Mucosa of stomach (tissue), 1 donor: Measurements from ENCODE around the gene ADCY3.

ENCODE experiments used
- H3K27me3 ChIP-seq: one replicate; pipeline ENCODE4 v1.7.0; 2013; ENCODE audit warnings: mild to moderate bottlenecking, low read length; ENCODE audit not compliant: control insufficient read depth, insufficient read depth
- H3K36me3 ChIP-seq: one replicate; pipeline ENCODE4 v1.7.0; 2013; ENCODE audit warnings: low read length; ENCODE audit not compliant: control insufficient read depth, insufficient read depth
- H3K4me1 ChIP-seq: one replicate; pipeline ENCODE4 v1.7.0; 2013; ENCODE audit warnings: mild to moderate bottlenecking, low read length; ENCODE audit not compliant: control insufficient read depth, insufficient read depth
- H3K4me3 ChIP-seq: one replicate; pipeline ENCODE4 v1.7.0; 2013; ENCODE audit warnings: low read length
- H3K9ac ChIP-seq: one replicate; pipeline ENCODE4 v1.7.0; 2013; ENCODE audit warnings: mild to moderate bottlenecking, low read length, moderate library complexity
- H3K9me3 ChIP-seq: one replicate; pipeline ENCODE4 v1.7.0; 2013; ENCODE audit warnings: mild to moderate bottlenecking, low read length, moderate library complexity; ENCODE audit not compliant: control insufficient read depth
- donor health status: Pancreatic carcinoma.

Gene ADCY3

DNA sequence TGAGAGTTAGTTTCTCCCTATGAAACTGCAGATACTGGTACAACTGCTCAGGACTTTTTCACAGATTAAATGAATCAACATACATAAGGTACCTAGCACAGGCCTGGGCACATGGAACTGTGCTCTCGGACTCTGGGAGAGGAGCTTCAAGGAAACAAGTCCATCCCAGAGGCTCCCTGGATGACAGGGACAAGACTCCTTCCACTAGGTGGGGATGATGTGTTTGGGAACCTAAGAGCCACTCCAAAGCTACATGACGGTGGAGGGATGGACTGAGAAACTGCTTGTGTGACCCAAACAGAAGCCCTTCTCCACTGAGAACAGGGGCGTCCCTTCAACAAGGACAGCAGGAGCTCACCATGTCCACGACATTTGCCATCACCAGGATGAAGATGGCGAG lies 89.7 kb downstream of the ADCY3 start:
- Histone ChIP-seq H3K4me3 (no peak overlapping the region), H3K4me1 (peaks cover 15% of the 10 kb centered on the region), H3K36me3 (no peaks in the 10 kb centered on the region), H3K9me3 (no peaks in the 10 kb centered on the region), H3K9ac (no peak overlapping the region), H3K27me3 (no peaks in the 10 kb centered on the region)

DNA sequence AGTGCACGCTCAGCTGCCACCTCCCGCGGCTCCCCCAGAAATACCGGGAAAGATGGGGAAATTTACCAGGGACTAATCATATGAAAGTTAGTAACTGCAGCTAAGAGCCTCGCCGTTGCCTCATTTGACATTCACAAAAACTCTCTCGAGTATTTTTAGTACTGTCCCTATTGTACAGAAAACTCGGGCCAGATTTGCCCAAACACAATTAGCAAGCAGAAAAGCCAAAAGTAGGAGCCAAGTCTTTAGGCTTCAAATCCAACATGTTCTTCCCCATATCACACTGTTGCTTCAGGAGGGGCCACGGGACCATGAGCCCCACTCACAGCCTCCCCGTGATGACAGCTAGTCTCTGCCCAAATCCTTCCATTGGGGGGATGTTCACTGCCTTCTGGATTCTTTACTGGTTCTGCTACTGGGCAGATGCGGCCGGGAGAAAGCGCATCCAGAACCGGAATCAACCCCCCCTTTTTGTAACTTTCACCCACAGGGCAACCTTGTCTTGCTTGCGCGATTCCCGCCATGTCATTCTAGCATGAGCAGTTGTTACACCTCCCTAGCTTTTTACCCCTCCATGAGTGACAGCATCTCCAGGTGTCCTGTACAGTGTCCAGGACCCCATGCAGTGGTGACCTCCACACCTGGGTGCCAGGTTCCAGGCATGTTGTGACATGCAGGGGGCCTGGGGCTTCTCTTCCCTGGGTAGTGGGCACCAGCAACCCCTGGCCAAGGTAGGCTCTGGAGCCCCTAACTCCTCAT lies 91.6 kb downstream of the ADCY3 start:
- H3K36me3 ChIP-seq: no peaks in the 10 kb centered on the region
- peaks cover 15% of the 10 kb centered on the region for H3K4me1 ChIP-seq
- H3K9ac ChIP-seq: no peak overlapping the region
- no peak overlapping the region for H3K4me3 ChIP-seq
- H3K9me3 ChIP-seq: no peaks in the 10 kb centered on the region
- H3K27me3 ChIP-seq: no peaks in the 10 kb centered on the region

DNA sequence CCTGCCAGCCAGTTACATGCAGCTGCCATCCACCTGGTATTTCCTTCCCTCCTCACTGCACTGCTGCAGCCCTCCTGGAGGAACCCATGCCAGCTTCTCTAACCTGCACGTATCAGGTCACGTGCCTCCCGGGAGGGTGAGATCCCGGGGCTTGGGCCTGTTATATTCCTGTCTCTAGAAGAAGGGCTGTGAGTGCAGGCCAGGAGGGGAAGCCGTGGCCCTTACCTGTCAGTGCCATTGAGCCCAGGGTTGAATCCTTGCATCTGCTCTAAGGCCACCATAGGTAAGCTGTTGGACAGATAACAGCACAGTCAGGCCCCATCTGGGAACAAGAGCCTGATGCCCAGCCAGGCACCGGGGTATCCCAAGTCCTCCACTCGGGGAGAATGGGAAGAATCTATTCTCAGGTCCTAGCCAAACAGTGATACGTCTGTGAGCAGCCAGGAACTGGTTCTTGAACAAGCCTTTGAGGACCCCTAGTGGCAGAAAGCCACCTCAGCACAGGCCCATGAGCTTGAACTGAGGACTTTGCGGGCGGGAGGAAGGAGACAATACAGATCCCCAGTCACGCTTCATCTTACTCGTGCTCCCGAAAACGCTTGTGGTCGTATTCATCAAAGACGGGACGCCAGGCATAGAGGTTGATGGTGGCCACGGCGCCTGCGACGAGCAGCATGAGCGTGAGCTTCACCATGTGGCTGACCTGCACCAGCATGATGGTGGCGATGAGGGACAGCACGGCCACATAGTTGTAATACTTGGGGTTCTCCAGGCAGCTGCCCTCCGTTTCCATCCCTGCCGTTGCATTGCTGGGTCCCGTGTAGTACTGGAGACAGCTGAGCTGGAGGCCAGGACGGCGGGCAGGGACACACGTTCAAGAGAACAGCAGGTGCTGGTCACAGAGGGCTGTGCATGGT lies 92.5 kb downstream of the ADCY3 start:
- Histone ChIP-seq H3K9ac (peak overlapping the region; percentile 37), H3K27me3 (no peaks in the 10 kb centered on the region), H3K4me3 (no peak overlapping the region), H3K4me1 (peaks cover 15% of the 10 kb centered on the region), H3K36me3 (no peaks in the 10 kb centered on the region), H3K9me3 (no peaks in the 10 kb centered on the region)

DNA sequence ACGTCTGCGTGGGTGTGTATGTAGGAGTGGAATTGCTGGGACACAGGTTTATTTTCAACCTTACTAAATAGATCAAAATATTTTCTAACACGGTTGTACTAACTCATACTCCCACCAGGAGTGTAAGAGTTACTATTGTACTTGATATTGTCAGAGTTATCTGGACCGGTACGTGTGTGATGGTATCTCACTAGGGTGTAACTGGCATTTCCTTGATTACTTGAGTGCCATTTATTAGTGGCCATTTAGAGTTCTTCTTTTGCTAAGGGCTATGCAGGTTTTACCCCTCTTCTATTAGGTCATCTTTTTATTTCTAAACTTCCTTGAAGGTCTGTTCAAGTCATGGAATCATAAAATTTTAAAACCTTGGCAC lies 93.3 kb downstream of the ADCY3 start:
- Histone ChIP-seq H3K36me3 (no peaks in the 10 kb centered on the region), H3K4me1 (peaks cover 15% of the 10 kb centered on the region), H3K9me3 (no peaks in the 10 kb centered on the region), H3K27me3 (no peaks in the 10 kb centered on the region), H3K9ac (no peak overlapping the region), H3K4me3 (no peak overlapping the region)

DNA sequence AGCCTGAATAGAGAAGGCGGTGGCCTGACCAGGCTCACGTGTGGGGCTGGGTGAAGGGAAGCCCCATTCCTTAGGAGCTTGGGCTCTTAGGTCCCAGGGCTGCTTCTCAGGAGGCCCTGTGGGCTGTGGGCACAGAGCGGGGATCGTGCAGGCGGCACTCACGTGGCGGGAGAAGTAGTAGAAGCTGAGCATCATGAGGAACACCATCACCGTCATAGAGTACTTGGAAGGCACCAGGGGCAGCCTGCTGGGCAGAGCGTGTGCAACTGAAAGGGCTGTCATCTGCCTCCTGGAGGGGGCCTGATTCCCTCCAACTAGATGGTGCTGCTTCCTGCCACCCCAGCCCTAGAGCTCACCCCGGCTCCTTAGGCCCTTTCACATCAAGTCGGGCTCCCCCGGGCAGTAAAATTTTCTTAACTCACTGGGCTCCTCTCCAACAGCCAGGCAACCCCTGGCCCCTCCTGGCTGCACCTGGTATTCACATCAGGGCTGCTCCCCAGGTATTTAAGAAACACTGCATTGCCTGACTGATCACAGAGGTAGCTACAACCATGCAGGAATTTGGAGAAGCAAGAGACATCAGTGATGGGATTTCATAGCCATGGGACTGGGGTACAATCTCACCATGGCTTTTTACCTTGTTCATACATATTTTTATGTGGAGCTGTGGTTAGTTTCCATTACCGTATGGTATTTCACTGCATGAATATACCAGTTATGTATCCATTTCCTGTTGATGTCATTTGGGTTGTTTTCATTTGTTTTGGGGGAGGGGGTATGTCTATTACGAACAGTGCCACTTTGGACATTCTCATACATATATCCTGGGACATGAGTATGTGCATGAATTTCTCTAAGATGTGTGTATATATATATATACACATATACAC lies 93.9 kb downstream of the ADCY3 start:
- no peaks in the 10 kb centered on the region for H3K36me3 ChIP-seq
- H3K27me3 ChIP-seq: no peaks in the 10 kb centered on the region
- no peaks in the 10 kb centered on the region for H3K9me3 ChIP-seq
- H3K4me1 ChIP-seq: peaks cover 15% of the 10 kb centered on the region
- H3K4me3 ChIP-seq: no peak overlapping the region
- H3K9ac ChIP-seq: no peak overlapping the region

DNA sequence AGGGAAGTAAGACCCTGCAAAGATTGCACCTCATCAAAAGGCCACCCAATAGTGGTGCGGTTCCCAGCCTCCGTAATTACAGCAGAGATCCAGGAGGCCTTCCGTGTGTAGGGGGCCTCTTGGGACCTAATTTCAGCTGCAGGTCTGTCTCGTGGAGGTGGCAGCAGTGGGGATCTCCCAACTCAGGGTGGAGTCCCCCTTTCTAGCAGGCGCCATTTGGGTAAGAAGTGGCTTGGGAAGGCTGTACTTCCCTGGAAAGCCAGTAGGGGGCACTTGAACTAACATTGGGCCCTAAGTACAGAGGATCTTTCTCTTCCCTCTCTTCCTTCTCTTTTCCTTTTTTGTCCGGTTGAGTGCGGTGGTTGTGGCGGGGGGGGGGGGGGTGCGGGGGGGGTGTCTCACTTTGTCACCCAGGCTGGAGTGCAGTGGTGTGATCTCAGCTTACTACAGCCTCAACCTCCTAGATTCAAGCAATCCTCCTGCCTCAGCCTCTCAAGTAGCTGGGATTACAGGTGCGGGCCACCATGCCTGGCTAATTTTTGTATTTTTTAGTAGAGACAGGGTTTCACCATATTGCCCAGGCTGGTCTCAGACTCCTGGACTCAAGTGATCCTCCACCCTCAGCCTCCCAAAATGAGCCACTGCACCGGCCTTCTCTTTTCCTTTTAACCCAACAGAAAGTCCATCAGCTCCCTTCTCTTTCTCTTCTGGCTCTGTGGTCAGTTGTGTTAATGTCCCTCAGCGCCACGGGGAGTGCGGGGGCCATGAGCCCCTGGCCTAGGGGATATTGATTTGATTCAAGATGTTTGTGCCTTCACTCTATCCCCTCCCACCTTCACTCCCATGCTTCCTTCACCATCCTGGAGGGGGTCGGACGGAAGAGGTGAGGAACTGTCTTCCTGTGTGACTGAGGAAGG lies 94.8 kb downstream of the ADCY3 start:
- H3K4me3 ChIP-seq: no peak overlapping the region
- H3K36me3 ChIP-seq: no peaks in the 10 kb centered on the region
- H3K27me3 ChIP-seq: no peaks in the 10 kb centered on the region
- no peak overlapping the region for H3K9ac ChIP-seq
- peaks cover 15% of the 10 kb centered on the region for H3K4me1 ChIP-seq
- no peaks in the 10 kb centered on the region for H3K9me3 ChIP-seq

DNA sequence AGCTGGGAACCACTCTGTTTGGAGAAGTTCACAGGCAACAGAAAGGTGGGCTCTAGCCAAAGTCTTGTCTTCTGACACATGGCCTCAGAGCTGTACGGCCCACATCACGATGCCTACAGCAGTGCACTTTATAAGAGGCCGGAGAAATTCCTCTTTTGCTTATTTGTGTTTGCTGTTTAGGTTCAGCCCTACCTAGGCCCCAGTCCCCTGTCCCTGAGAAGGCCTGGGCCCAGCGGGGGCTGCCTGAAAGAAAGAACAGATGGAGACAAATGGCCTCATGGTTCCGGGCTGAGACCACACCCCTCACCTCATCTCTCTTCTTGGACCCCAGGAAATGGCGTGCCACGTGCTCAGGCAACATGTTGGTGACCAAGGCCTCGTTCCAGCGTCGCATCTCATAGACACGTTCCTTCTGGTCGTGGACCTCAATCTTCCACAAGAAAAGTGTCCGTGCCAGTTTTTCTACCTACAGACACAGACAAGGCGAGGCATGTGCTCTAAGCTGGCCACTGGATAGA lies 95.9 kb downstream of the ADCY3 start:
- Histone ChIP-seq H3K27me3 (no peaks in the 10 kb centered on the region), H3K4me1 (peaks cover 15% of the 10 kb centered on the region), H3K9me3 (no peaks in the 10 kb centered on the region), H3K4me3 (no peak overlapping the region), H3K36me3 (peaks cover 6% of the 10 kb centered on the region), H3K9ac (no peak overlapping the region)

DNA sequence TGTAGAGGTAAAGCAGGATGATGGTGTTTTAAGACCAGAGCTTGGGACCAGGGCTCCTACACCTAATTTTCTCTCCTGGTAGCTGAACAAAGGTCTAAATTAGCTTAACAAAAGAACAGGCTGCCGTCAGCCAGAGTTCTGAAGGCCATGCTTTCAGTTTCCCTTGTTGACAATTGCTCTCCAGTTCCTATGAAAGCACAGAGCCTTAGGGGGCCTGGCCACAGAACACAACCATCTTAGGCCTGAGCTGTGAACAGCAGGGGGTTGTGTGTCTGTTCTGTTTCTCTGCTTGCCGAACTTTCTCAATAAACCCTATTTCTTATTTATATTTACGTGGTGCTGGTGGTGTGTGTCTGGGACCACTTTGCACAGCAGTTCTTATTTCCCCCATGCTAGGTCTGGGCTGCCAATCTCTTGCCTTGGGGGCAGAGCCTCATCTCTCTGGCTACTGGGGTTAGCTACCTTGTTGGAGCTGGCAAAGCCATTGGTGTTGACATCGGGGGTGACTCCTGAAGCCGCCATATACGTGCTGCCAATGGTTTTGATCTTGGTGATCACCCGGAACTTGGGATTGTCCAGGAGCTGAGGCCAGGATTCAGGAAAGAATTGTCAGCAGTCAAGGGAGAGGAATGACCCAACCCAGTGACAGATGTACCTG lies 97.9 kb downstream of the ADCY3 start:
- Histone ChIP-seq H3K9ac (no peak overlapping the region), H3K9me3 (no peaks in the 10 kb centered on the region), H3K4me3 (no peak overlapping the region), H3K27me3 (no peaks in the 10 kb centered on the region), H3K36me3 (peaks cover 6% of the 10 kb centered on the region), H3K4me1 (peaks cover 11% of the 10 kb centered on the region)

DNA sequence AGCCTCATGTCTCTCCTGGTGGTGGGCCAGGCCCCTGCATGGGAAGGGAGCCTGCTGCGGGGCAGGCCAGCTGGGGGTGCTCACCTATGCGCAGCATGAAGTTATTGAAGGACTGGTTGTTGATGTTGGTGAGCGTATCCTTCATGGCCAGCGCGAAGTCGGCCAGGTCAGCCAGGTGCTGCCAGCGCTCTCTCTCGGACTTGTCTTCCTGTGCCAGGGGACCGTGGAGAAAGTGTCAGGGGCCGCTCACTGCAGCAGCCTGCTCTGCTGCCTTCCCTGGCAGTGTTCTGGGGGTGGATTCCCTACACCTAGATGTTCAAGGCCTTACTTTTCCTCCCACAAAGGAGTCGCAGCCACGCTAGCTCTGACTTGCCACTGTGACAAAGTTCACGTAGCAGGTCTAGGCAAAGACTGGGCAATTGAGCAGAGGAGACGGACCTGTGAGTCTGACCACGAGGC lies 98.6 kb downstream of the ADCY3 start:
- Histone ChIP-seq H3K9me3 (no peaks in the 10 kb centered on the region), H3K4me3 (no peak overlapping the region), H3K4me1 (peaks cover 4% of the 10 kb centered on the region), H3K27me3 (no peaks in the 10 kb centered on the region), H3K9ac (no peak overlapping the region), H3K36me3 (peaks cover 6% of the 10 kb centered on the region)

DNA sequence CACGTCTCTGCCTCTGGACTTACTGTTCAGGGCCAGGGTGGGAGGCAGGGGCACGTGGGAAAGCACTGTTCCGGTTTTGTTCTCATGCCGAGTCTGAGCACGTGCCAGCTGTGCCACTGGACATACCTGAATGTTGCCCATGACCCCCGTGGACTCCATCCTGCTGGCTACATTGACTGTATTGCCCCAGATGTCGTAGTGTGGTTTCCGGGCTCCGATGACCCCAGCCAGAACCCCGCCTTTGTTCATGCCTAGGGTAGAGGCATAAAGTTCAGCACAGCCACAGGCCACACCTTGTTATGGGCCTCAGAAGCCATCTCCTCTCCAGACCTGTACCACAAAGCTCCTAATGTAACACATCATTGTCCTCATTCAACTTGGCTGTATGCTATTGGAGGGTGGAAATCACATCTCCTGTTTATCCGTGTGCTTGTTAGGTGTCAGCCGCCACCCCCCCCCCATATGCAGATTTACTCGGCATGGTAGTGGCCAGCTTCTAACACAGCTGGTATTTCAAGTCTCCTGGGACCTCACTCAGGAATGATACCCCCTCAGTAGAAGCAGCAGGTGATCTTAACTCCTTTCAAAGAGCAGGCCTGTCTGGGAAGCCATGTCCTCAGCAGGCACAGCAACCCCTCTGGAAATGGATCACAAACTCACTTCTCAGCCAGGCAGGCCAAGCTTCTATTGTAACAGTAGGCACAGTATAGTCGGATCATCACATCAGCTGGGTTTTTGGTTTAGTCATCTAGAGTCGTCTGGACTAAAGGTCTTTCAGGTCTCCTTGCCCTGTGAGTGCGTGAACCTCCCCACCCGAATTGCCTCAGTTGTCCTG lies 99.2 kb downstream of the ADCY3 start:
- H3K4me3 ChIP-seq: no peak overlapping the region
- peaks cover 6% of the 10 kb centered on the region for H3K36me3 ChIP-seq
- no peaks in the 10 kb centered on the region for H3K27me3 ChIP-seq
- no peaks in the 10 kb centered on the region for H3K4me1 ChIP-seq
- H3K9ac ChIP-seq: no peak overlapping the region
- H3K9me3 ChIP-seq: no peaks in the 10 kb centered on the region
